ENCODE data around the gene ABCG4. TPM values are rescaled to one million over a fixed set of nuclear protein-coding genes. Genes with fewer than 3 reads are reported as not detected.

The ABCG4 gene
- total and polyA plus RNA-seq, 9 of the 15 experiments (the other 6 are each of a cell fraction or from before 2014, with no cell fraction given): 0.03 to 0.11 (median 0.07) TPM; not detected in 4

- peaks cover 18% of the 10 kb centered on the region for H4K20me1 ChIP-seq (replicated peaks; ENCODE audit: control insufficient read depth, insufficient read depth, low read length)
- no peak overlapping the region for H3K4me2 ChIP-seq (ENCODE audit: insufficient read depth, low read length)
- ChIA-PET CTCF (ENCODE audit: low intra/inter-chr PET ratio) (no interaction called here), POLR2A (interaction anchor here (1.0 to 5.8 kb wide), 2 partner anchors 16 to 37 kb away, joined by 3 to 75 read pairs; a partner anchor contains a TSS)
- in situ Hi-C loops (cut with MboI) (no loop called here), intact Hi-C loops (cut with micrococcal nuclease) (no loop called here)
- no peak for FAIRE-seq
- no peaks in the 10 kb centered on the region for H3K9me3 ChIP-seq (replicated peaks; ENCODE audit: control insufficient read depth, insufficient read depth, low read depth, low read length)
- WGBS (ENCODE audit: insufficient coverage, low coverage, missing lambda C conversion rate): 95% methylated on average over 11 of the region's 11 CpGs
- no peak for DNase-seq (ENCODE audit: extremely low read depth in 1 of 4, low spot score in 3 of 4)
- peak overlapping the region in 1 of 2 experiments; percentile 17; a peak in 1 of 4 replicates for H3K9ac ChIP-seq (ENCODE audit: insufficient read depth in 1 of 2, low read depth in 2 of 2, low read length in 2 of 2)
- peaks cover 37% of the 10 kb centered on the region for H3K79me2 ChIP-seq (ENCODE audit: control insufficient read depth, insufficient read depth, low read length)
- no peaks in the 10 kb centered on the region for H3K27me3 ChIP-seq (ENCODE audit: control insufficient read depth in 2 of 2, insufficient read depth in 2 of 2, low read length in 2 of 2)
- no peak overlapping the region; the same call in 2 of the 3 replicates for H3K27ac ChIP-seq (ENCODE audit: extremely low read depth, low read depth, low read length)
- no TSS peak for BruUV-seq (replicated peaks)
- no peak for ATAC-seq
- H2AFZ ChIP-seq (ENCODE audit: low read depth, low read length): no peak overlapping the region
- H3K9me1 ChIP-seq (ENCODE audit: control insufficient read depth, insufficient read depth, low read length): no peaks in the 10 kb centered on the region
- H3K4me3 ChIP-seq: no peak overlapping the region
- H3K4me1 ChIP-seq (replicated peaks in 1 of 2; ENCODE audit: control insufficient read depth in 2 of 2, insufficient read depth in 2 of 2, low read length in 2 of 2): peaks cover 25 to 29% of the 10 kb centered on the region in 2 experiments
- H3K36me3 ChIP-seq (ENCODE audit: control insufficient read depth, insufficient read depth, low read length): peaks cover 75% of the 10 kb centered on the region
- TF ChIP-seq XRCC4 (IDR thresholded peaks at IDR 0.05; ENCODE audit: extremely low read depth, insufficient read depth, insufficient read length) (no peak), KDM2B (CRISPR knock-in tag; IDR thresholded peaks at IDR 0.05) (no peak), U2AF2 (optimal IDR thresholded peaks at IDR 0.05; ENCODE audit: low read depth, low read length) (no peak), PHTF2 (CRISPR knock-in tag; IDR thresholded peaks at IDR 0.05) (no peak), ZNF324 (CRISPR knock-in tag; IDR thresholded peaks at IDR 0.05) (no peak), RFX1 (IDR thresholded peaks at IDR 0.05) (no peak), MAX (CRISPR knock-in tag; IDR thresholded peaks at IDR 0.05) (no peak)
- TF ChIP-seq, protein P1, sequence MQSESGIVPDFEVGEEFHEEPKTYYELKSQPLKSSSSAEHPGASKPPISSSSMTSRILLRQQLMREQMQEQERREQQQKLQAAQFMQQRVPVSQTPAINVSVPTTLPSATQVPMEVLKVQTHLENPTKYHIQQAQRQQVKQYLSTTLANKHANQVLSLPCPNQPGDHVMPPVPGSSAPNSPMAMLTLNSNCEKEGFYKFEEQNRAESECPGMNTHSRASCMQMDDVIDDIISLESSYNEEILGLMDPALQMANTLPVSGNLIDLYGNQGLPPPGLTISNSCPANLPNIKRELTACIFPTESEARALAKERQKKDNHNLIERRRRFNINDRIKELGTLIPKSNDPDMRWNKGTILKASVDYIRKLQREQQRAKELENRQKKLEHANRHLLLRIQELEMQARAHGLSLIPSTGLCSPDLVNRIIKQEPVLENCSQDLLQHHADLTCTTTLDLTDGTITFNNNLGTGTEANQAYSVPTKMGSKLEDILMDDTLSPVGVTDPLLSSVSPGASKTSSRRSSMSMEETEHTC (IDR thresholded peaks at IDR 0.05): no peak
- TF ChIP-seq, protein P2, sequence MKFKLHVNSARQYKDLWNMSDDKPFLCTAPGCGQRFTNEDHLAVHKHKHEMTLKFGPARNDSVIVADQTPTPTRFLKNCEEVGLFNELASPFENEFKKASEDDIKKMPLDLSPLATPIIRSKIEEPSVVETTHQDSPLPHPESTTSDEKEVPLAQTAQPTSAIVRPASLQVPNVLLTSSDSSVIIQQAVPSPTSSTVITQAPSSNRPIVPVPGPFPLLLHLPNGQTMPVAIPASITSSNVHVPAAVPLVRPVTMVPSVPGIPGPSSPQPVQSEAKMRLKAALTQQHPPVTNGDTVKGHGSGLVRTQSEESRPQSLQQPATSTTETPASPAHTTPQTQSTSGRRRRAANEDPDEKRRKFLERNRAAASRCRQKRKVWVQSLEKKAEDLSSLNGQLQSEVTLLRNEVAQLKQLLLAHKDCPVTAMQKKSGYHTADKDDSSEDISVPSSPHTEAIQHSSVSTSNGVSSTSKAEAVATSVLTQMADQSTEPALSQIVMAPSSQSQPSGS (CRISPR knock-in tag; IDR thresholded peaks at IDR 0.05): no peak
These were observed 37.4 kb upstream of the ABCG4 start for GRCh38 chr11:119111361-119111925.
